GM18517 (cell line): ENCODE results near the gene MCEE.
"Not testable (repeated sequence)": the region's sequence is repeated elsewhere in the genome, so short reads cannot be mapped to it uniquely, and the experiment has no call there.

Experiments
- ATAC-seq: cut with Tn5 transposase; IDR thresholded peaks from one replicate; pipeline ENCODE4 v1.9.1; 2021; ENCODE audit warnings: mild to moderate bottlenecking, moderate library complexity; ENCODE audit not compliant: unreplicated experiment

MCEE gene

DNA sequence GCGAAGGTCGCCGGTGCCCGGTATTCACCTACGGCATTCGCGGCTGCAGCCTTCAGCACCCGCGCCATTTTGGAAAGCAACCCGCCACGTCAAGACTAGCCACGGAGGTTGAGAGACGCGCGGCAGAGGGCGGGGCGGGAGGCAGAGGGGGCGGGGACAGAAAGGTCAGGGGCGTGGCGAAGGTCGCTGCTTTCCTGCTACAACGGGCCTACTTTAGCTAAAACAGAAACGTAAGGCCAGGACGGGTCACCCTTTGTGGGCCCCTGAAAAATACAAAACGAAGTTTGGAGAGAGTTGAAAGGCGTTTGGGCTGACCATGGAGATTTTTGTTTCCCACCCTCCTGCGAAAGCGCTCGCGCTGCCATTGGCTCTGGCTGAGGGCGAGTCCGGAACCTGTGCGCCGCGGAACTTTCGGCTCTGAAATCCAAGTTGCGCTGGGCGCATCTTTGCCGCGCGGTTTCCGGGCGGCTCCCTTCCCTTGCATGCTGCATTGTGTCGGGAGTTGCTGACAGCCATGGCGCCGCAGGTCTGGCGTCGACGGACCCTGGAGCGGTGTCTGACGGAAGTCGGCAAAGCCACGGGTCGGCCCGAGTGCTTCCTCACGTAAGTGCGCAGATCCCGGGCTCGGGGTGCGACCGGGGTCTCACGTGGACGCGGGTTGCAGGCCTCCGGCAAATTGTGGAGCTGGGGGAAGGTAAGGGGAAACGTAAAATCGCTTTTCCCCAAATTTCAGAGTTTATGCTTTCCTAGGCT, at the start of gene MCEE, which contains the start of gene MPHOSPH10:
Gene MCEE, minus strand, starts transcription at position 78 of the 753 bp plus-strand sequence. Its CDS starts 10 bp downstream, at position 68.
Gene MPHOSPH10, plus strand, starts transcription at position 483 of the 753 bp plus-strand sequence. Its CDS starts 32 bp downstream, at position 515.
- ATAC-seq: peak; percentile 88

GRCh38 chr2:71178836-71179235, 48.8 kb upstream of the MCEE start:
- ATAC-seq: not testable (repeated sequence)

DNA sequence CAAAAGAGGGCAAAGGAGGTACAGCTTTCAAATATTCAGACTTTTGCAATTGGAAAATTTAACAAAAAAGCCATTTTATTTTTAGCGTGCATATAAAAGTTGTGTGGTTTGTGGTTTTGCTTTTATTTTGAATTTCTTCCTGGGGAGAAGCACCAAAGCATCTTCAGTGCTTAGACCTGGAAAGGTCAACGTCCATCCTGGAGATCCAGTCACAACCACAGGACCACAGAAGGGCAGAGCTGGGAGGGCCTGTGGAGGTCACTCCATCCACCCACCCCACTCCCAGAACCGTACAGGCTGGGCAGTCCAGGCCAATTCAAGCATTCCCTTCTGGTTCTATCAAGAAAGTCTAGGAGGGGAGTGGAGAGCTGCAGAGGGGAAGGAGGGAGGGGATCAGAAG, 44.2 kb upstream of the MCEE start:
- no peak for ATAC-seq

DNA sequence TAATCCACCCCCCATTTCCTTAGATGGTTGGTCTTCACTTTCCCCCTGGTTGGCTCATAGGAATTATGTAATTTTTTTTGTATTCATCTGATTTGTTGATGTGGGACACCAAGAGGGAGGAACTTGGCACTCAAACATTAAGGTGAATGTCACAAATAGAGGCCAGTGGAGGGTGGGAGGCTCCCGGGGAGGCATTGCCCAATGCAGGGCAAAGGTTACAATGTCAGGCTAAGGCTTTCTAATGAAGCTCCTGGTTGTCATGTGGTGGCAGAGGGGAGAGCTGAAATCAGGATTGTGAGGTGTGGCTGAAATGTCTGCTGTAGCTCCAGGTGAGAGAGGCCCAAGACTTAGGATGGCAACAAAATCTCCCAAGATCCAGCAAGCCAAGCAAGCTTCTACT, 43.1 kb upstream of the MCEE start:
- no peak for ATAC-seq

GRCh38 chr2:71166812-71167211, 36.8 kb upstream of the MCEE start:
- no peak for ATAC-seq

DNA sequence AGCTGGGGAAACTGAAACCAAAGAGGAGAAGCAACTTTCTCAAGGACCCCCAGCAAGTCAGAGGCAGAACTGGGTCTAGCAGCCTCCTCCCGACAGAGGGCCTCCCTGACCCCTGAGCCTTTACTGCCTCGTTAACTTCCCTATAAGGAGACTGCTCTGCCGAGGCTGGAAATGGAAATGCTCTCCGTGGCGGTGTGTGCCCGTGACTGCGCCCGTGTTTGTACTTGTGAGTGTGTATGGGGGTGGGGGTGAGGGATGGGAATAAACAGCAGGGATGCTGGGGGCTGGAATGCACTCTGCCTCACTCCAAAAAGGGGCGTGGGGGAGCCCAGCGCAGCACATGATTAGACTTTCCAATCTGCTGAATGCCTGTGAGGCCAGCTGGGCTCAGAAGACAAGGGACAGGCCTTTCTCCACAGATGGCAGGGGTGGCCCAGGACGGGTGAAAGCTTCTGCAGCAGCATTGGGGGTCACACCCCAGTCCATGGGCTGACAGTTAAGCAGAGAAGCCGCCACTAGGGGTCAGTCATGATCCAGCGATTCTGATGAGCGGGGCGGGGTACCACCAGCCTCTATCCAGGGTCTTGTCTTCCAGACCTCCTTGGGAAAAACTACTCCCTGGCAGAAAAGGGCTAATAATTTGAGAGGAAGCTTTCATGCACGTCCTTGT, 27.2 kb upstream of the MCEE start:
- no peak for ATAC-seq

DNA sequence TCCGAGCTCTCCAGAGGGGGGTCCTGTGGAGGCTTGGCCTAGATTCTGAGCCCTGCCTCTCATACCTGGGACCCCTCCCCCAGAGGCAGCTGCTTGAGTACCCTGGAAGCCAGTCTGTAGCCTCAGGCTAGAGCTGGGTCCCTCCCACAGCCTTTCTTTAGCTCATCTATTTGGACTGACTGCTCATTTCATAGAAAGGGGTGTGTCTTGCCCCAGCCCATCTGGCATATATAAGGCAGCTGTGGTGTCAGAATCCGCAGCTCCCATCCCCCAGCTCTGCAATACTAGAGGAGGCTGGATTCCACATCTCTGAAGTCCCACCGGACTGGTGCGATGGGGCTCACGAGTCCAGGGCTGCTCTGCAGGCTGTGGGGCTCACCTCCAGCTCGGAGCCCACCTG, 26.5 kb upstream of the MCEE start:
- ATAC-seq: no peak

DNA sequence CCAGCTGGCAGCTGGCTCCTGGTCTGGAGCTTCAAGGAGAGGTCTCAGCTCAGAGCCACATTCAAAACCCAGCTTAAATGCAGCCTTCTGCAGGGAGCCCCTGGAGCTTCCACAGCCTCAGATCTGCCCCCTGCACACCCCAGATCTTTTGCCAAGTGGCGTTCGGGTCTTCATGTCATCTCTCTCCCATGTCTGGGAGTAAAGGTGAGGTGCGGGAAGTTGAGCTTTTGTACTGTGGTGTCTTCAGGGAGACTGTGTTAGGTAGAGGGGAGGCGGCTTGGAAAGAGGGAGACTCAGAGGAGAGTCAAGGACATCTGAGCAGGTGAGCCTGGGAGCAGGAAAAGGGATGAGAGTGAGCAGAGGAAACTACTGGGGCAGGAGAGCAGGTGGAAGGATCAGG, 25.8 kb upstream of the MCEE start:
- ATAC-seq: no peak

GRCh38 chr2:71154798-71155197, 24.8 kb upstream of the MCEE start:
- no peak for ATAC-seq

DNA sequence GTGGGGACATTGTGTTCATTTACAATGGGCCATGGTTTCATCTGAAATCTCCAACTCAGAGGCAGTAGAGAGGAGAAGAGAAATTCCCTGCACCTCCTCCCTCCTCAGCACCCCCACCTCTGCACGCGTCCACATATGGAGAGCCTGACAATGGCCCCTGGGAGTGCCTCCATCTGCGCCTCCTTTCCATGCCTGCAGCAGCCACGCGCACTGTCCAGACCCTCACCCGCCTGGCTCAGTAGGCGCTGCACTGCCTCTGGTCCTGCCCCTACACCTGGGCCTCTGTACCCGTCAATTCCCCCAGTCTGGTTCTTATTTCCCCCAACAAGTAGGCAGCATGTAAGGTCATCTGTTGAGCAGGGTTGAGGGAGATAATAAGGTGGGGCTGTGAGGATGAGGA, 24.2 kb upstream of the MCEE start:
- ATAC-seq: no peak

GRCh38 chr2:71153585-71154224, 23.7 kb upstream of the MCEE start:
- no peak for ATAC-seq

DNA sequence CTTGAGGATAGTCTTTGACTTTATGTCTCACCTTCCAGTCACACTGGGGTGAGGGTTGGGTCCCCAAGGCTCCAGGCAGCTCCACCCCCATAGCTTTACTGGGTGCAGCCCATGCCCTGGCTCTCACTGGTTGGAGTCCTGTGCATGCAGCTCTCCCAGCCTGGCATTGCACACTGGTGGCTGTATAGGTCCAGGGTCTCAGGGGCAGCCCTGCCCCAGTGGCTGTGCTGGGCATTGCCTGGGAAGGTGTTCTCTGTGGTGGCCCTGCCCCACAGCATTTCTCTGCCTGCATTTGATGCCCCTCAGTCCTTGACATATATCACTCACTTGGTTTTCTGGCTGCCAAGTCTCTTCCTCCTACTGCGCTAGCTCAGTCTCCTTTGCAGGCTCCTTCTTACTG, 21.6 kb upstream of the MCEE start:
- ATAC-seq: no peak

DNA sequence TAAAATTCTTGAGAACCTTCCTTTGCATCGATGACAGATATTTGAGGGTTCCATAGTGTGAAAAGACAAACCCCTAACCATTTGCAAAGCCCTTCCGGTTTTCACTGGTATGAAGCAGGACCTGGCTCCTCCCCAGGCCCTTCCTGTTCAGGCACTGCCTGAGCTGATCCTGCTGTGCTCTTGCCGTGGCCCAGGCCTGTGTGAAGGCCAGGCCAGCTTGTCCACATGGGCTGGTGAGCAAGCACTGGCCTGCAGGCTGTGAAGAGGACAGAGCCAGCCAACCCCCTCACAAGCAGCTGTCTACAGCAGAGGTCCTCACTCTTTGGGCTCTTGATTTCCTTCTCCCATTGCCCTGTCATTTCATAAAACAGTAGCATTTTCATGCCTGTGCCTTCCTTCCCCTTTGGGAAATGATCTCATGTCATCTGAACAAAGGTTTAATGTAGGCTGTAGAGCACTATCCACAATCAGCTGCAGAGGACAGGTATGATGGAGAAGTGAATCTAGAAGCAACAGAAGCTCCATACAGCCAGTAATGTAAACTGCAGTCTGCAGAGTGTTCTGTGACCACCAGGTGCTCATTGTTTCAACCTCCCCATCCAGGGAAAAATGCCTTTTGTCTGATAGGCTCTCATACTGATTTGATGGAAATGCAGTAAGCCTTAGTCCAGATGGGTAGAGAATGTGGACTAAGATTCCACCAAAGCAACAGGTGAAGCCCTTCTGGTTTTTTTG, 20.2 kb upstream of the MCEE start:
- ATAC-seq: no peak

GRCh38 chr2:71148506-71149063, 18.6 kb upstream of the MCEE start:
- ATAC-seq: no peak

DNA sequence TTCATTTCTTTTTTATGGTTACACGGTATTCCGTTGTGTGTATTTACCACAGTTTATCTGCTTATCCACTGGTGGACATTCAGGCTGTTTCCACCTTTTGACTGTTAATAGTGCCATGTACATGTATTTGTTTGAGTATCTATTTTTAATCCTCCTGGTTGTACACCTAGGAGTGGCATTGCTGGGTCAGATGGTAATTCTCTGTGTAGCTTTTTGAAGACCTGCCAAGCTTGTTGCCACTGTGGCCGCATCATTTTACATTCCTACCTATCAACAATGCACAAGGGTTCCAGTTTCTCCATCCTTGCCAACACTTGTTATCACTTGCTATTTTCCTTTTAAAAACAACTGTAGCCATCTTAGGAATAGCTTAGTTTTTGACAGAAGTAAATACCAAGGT, 13.8 kb upstream of the MCEE start:
- ATAC-seq: no peak

DNA sequence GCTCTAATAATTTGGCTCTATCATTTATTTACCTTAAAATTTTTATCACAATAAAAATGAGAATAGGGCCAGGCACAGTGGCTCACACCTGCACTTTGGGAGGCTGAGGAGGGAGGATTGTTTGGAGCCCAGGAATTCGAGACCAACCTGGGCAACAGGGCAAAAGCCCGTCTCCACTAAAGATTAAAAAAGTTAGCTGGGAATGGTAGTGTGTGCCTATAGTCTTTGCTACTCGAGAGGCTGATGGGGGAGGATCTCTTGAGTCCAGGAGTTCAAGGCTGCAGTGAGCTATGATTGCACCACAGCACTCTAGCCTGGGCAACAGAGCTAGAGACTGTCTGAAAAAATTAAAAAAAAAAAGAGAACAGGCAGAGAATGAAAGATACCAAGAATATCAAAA, 6.1 kb upstream of the MCEE start:
- ATAC-seq: no peak

DNA sequence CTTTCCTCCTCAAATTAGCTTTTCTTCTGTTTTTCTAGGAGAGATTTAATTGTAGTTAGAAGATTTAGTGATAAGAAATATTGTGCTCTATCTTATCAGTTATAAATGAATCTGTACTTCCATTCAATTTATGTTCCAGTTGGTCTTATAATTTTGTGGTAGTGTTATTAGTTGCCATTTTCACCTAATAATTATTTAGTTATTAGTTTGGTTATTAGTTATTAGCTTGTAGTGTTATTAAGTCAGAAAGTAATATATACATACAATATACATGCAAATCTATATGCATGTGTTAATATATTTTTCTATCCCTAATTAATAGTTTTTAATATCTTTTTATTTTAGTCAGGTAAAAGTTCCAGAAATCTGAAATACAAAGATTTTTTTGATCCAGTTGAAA, 3.6 kb upstream of the MCEE start:
- ATAC-seq: no peak

DNA sequence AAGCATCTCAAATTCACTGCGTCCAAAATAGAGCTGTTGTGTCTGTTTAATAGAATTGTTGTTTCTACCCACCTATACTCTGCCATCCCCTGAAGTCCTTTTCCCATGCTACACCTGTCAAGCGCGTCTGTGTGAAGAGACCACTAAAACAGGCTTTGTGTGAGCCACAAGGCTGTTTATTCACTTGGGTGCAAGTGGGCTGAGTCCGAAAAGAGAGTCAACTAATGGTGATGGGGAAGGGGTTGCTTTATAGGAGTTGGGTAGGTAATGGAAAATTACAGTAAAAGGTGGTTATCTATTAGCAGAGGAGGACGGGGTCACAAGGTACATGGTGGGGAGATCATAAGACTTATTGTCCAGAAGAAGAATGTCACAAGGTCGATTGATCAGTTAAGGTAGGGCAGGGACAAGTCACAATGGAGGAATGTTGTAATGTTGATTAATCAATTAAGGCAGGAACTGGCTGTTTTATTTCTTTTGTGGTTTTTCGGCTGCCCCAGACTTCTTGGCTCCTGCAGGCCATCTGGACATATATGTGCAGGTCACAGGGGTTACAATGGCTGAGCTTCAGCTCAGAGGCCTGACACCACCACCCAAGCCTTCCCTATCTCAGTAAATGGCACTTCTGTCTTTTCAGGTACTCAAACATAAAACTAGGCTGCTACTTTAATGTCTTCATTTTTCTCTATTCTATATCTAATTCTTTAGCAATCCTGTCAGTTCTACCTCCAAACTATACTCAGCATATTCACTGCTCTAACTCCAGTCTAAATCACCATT, 1.5 kb upstream of the MCEE start:
- ATAC-seq: not testable (repeated sequence)

DNA sequence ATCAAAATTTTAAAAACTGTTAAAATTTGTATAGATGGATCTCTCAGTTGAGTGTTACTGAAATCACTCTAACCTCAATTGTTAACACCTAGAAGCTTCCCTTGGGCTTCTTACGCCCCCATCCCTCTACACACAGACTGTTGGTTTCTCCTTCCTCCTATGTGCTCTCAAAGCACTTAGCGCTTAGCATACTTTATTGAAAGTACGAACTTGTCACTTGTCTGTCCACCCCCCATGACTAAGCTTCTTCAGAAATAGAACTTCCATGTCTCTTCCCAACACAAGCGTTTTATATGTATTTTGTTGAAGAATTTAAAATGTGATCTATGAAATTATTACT, 846 bp upstream of the MCEE start:
- ATAC-seq: peak; percentile 20

DNA sequence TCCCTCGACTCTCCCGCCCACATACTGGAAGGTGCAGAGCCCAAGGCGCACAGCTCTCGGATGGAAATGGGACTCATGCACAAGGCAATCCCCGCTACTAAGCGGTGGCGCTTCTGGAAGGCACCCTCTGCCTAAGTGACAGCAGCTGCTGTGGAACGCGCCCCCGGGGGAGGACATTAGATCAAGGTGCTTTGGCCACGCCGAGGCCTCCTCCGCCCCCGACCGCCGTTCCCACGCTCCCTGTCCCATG, 202 bp downstream of the MCEE start:
- peak; percentile 51 for ATAC-seq
